Keratinocyte (primary cell): Measurements from ENCODE around the gene CUL3.

Experiments used
- CTCF ChIP-seq, 3 experiments: IDR thresholded peaks in 1 of 3; conservative IDR thresholded peaks in 1 of 3; optimal IDR thresholded peaks in 1 of 3; 2 replicates in 2 of 3; 3 replicates in 1 of 3; pipeline versions ENCODE3 to v1.5.1; 2011; ENCODE audit warnings: low read length in 3 of 3, mild to moderate bottlenecking in 3 of 3, moderate library complexity in 2 of 3, control low read depth in 1 of 3, inconsistent platforms in 1 of 3; ENCODE audit not compliant: insufficient read depth in 2 of 3; ENCODE audit errors: extremely low read depth in 1 of 3
- EZH2 ChIP-seq: IDR thresholded peaks from one replicate; pipeline ENCODE4 v1.6.1; 2012; ENCODE audit warnings: inconsistent platforms, mild to moderate bottlenecking, low read length, moderate library complexity

- TF ChIP-seq CTCF (optimal IDR thresholded peaks at IDR 0.05 in 1 of 3, IDR thresholded peaks at IDR 0.05 in 1 of 3, conservative IDR thresholded peaks at IDR 0.05 in 1 of 3; ENCODE audit: extremely low read depth in 1 of 3, insufficient read depth in 2 of 3, low read length in 3 of 3) (no peak), EZH2 (no peak)
These were observed 57.0 kb downstream of the CUL3 start for GRCh38 chr2:224528171-224528570.
